Activated naive CD8-positive, alpha-beta T cell treated with anti-CD3 and anti-CD28 coated beads, Interleukin-2, amount 10 ng/mL, durations not matched to agents 7 days and 5 days (primary cell): ENCODE data around the gene CDH4. TPM values are rescaled to one million over a fixed set of nuclear protein-coding genes. Genes with fewer than 3 reads are reported as not detected.
A peak's percentile ranks its signal among the peaks of the same experiment; 100 is the strongest.

Source experiments
- ATAC-seq: fragments of 150-1000 bp; cut with Tn5 transposase; one replicate; pipeline ENCODE4 v1.10.0; 2021; ENCODE audit warnings: low read depth, moderate library complexity
- POLR2A ChIA-PET: fragments of 350-600 bp; sonication (Branson Sonifier 250); formaldehyde crosslinking; loops from one replicate; lab custom pipeline; 2021; ENCODE audit warnings: antibody characterized with exemption; lab: Charles Lee
- DNase-seq: peaks from one replicate; pipeline ENCODE4 v3.0.0; 2021
- H3K27ac Mint-ChIP-seq: one replicate; pipeline ENCODE4 v1.8.0; 2022; ENCODE audit warnings: mild to moderate bottlenecking, mixed read lengths
- H3K27me3 Mint-ChIP-seq: one replicate; pipeline ENCODE4 v1.8.0; 2022; ENCODE audit warnings: mild to moderate bottlenecking, moderate library complexity, mixed read lengths
- H3K36me3 Mint-ChIP-seq: one replicate; pipeline ENCODE4 v1.8.0; 2021; ENCODE audit warnings: mild to moderate bottlenecking, mixed read lengths
- H3K4me1 Mint-ChIP-seq: one replicate; pipeline ENCODE4 v1.8.0; 2021; ENCODE audit warnings: mixed read lengths
- H3K4me3 Mint-ChIP-seq: one replicate; pipeline ENCODE4 v1.8.0; 2022; ENCODE audit warnings: mild to moderate bottlenecking, moderate library complexity, mixed read lengths
- H3K9me3 Mint-ChIP-seq: one replicate; pipeline ENCODE4 v1.8.0; 2021; ENCODE audit warnings: mixed read lengths
- total RNA-seq, 2 experiments: library from RNA; stranded (reverse); gene quantifications; one replicate each; pipeline ENCODE4 v1.2.3, GENCODE V29; 2021

The CDH4 gene
- total RNA-seq, 2 experiments from 2014 or later, result 0.14 to 0.20 TPM

GRCh38 chr20:61929971-61930666 is 678.1 kb downstream of the CDH4 start:
- peaks cover 3% of the 10 kb centered on the region for H3K27me3 Mint-ChIP-seq
- POLR2A ChIA-PET, result no interaction called here
- no peak overlapping the region for H3K4me3 Mint-ChIP-seq
- no peak overlapping the region for H3K27ac Mint-ChIP-seq
- H3K4me1 Mint-ChIP-seq, result peaks cover 2% of the 10 kb centered on the region
- no peaks in the 10 kb centered on the region for H3K9me3 Mint-ChIP-seq
- DNase-seq (peak; percentile 1), ATAC-seq (no peak)
- H3K36me3 Mint-ChIP-seq, result no peaks in the 10 kb centered on the region

GRCh38 chr20:61930776-61931475 is 678.9 kb downstream of the CDH4 start:
- Mint-ChIP-seq H3K27ac (no peak overlapping the region), H3K4me1 (peaks cover 2% of the 10 kb centered on the region), H3K9me3 (no peaks in the 10 kb centered on the region), H3K36me3 (no peaks in the 10 kb centered on the region), H3K4me3 (no peak overlapping the region), H3K27me3 (peaks cover 1% of the 10 kb centered on the region)
- DNase-seq (peak; percentile 9), ATAC-seq (no peak)
- POLR2A ChIA-PET, result no interaction called here

- Mint-ChIP-seq H3K27ac (no peak overlapping the region), H3K4me3 (no peak overlapping the region), H3K9me3 (no peaks in the 10 kb centered on the region), H3K27me3 (no peaks in the 10 kb centered on the region), H3K36me3 (no peaks in the 10 kb centered on the region), H3K4me1 (peaks cover 2% of the 10 kb centered on the region)
- ATAC-seq (no peak), DNase-seq (peak; percentile 14)
- POLR2A ChIA-PET, result no interaction called here
Measured at GRCh38 chr20:61931476-61932198, 679.6 kb downstream of the CDH4 start.

GRCh38 chr20:61932199-61932592 is 680.1 kb downstream of the CDH4 start:
- H3K4me1 Mint-ChIP-seq, result peaks cover 2% of the 10 kb centered on the region
- H3K27ac Mint-ChIP-seq, result no peak overlapping the region
- no peaks in the 10 kb centered on the region for H3K9me3 Mint-ChIP-seq

GRCh38 chr20:61932711-61933480 is 680.8 kb downstream of the CDH4 start:
- peaks cover 2% of the 10 kb centered on the region for H3K4me1 Mint-ChIP-seq
- ATAC-seq (no peak), DNase-seq (peak; percentile 15)
- H3K27ac Mint-ChIP-seq, result no peak overlapping the region
- POLR2A ChIA-PET, result no interaction called here
- no peaks in the 10 kb centered on the region for H3K9me3 Mint-ChIP-seq
- H3K36me3 Mint-ChIP-seq, result no peaks in the 10 kb centered on the region
- H3K4me3 Mint-ChIP-seq, result no peak overlapping the region
- no peaks in the 10 kb centered on the region for H3K27me3 Mint-ChIP-seq

More at GRCh38 chr20:61932199-61932592, 680.1 kb downstream of the CDH4 start:
- no peaks in the 10 kb centered on the region for H3K36me3 Mint-ChIP-seq
- POLR2A ChIA-PET, result no interaction called here
- H3K4me3 Mint-ChIP-seq, result no peak overlapping the region
- ATAC-seq (no peak), DNase-seq (peak; percentile 17)
- H3K27me3 Mint-ChIP-seq, result no peaks in the 10 kb centered on the region

- ATAC-seq, result no peak
- Mint-ChIP-seq H3K9me3 (no peaks in the 10 kb centered on the region), H3K36me3 (no peaks in the 10 kb centered on the region), H3K4me3 (no peak overlapping the region), H3K27ac (no peak overlapping the region), H3K27me3 (no peaks in the 10 kb centered on the region), H3K4me1 (peaks cover 2% of the 10 kb centered on the region)
- DNase-seq, result no peak
- POLR2A ChIA-PET, result no interaction called here
Measured at GRCh38 chr20:61933481-61933950, 681.5 kb downstream of the CDH4 start.

- no peak overlapping the region for H3K4me3 Mint-ChIP-seq
- ATAC-seq (no peak), DNase-seq (no peak)
- H3K4me1 Mint-ChIP-seq, result peaks cover 2% of the 10 kb centered on the region
- H3K27me3 Mint-ChIP-seq, result no peaks in the 10 kb centered on the region
- POLR2A ChIA-PET, result no interaction called here
- no peaks in the 10 kb centered on the region for H3K9me3 Mint-ChIP-seq
- H3K27ac Mint-ChIP-seq, result no peak overlapping the region
- no peaks in the 10 kb centered on the region for H3K36me3 Mint-ChIP-seq
Measured at GRCh38 chr20:61933951-61934715, 682.1 kb downstream of the CDH4 start.

GRCh38 chr20:61934716-61935530 is 682.9 kb downstream of the CDH4 start:
- DNase-seq (no peak), ATAC-seq (no peak)
- Mint-ChIP-seq H3K4me3 (no peak overlapping the region), H3K27ac (no peak overlapping the region), H3K9me3 (no peaks in the 10 kb centered on the region), H3K4me1 (peaks cover 2% of the 10 kb centered on the region), H3K36me3 (no peaks in the 10 kb centered on the region), H3K27me3 (no peaks in the 10 kb centered on the region)
- POLR2A ChIA-PET, result no interaction called here

- no peak overlapping the region for H3K27ac Mint-ChIP-seq
- no peak overlapping the region for H3K4me3 Mint-ChIP-seq
- POLR2A ChIA-PET, result no interaction called here
- no peaks in the 10 kb centered on the region for H3K27me3 Mint-ChIP-seq
- H3K9me3 Mint-ChIP-seq, result no peaks in the 10 kb centered on the region
- DNase-seq, result no peak
- no peak for ATAC-seq
- H3K36me3 Mint-ChIP-seq, result no peaks in the 10 kb centered on the region
- H3K4me1 Mint-ChIP-seq, result peaks cover 2% of the 10 kb centered on the region
Measured at GRCh38 chr20:61935926-61936700, 684.1 kb downstream of the CDH4 start.

GRCh38 chr20:61936701-61937131 is 684.7 kb downstream of the CDH4 start:
- Mint-ChIP-seq H3K9me3 (no peaks in the 10 kb centered on the region), H3K4me3 (no peak overlapping the region), H3K36me3 (no peaks in the 10 kb centered on the region), H3K27me3 (no peaks in the 10 kb centered on the region), H3K27ac (no peak overlapping the region), H3K4me1 (peaks cover 2% of the 10 kb centered on the region)
- DNase-seq (no peak), ATAC-seq (no peak)
- POLR2A ChIA-PET, result no interaction called here

- POLR2A ChIA-PET, result no interaction called here
- no peak for DNase-seq
Measured at GRCh38 chr20:61937146-61937962, 685.3 kb downstream of the CDH4 start.

More at GRCh38 chr20:61937146-61937962, 685.3 kb downstream of the CDH4 start:
- no peaks in the 10 kb centered on the region for H3K27me3 Mint-ChIP-seq
- ATAC-seq, result no peak
- H3K9me3 Mint-ChIP-seq, result no peaks in the 10 kb centered on the region
- peaks cover 2% of the 10 kb centered on the region for H3K4me1 Mint-ChIP-seq
- no peak overlapping the region for H3K4me3 Mint-ChIP-seq
- no peaks in the 10 kb centered on the region for H3K36me3 Mint-ChIP-seq
- no peak overlapping the region for H3K27ac Mint-ChIP-seq
